H9 (cell line): ENCODE data around the gene MDFI. TPM values are rescaled to one million over a fixed set of nuclear protein-coding genes. Genes with fewer than 3 reads are reported as not detected.

Experiments
- DNase-seq: peaks from one replicate; pipeline ENCODE4 v3.0.0-alpha.2; 2017
- H2AFZ ChIP-seq: one replicate; pipeline ENCODE4 v1.6.1; 2013; ENCODE audit warnings: mild to moderate bottlenecking, low read length, control low read depth, moderate library complexity
- H2AK5ac ChIP-seq: 2 replicates; pipeline ENCODE4 v1.6.1; 2013; ENCODE audit warnings: low read length, control low read depth, mixed read lengths; ENCODE audit not compliant: insufficient read length
- H2BK120ac ChIP-seq: one replicate; pipeline ENCODE4 v1.6.1; 2013; ENCODE audit warnings: low read depth, mild to moderate bottlenecking, low read length, control low read depth, inconsistent platforms; ENCODE audit not compliant: poor library complexity, severe bottlenecking
- H2BK12ac ChIP-seq: 2 replicates; pipeline ENCODE4 v1.6.1; 2013; ENCODE audit warnings: low read length, control low read depth, mixed read lengths, low read depth; ENCODE audit not compliant: insufficient read length
- H2BK15ac ChIP-seq: 2 replicates; pipeline ENCODE4 v1.6.1; 2013; ENCODE audit warnings: low read depth, low read length, control low read depth
- H2BK20ac ChIP-seq: one replicate; pipeline ENCODE4 v1.6.1; 2013; ENCODE audit warnings: low read depth, mild to moderate bottlenecking, low read length, control low read depth, inconsistent platforms; ENCODE audit not compliant: poor library complexity, severe bottlenecking
- H2BK5ac ChIP-seq: 2 replicates; pipeline ENCODE4 v1.6.1; 2013; ENCODE audit warnings: low read length, control low read depth, mixed read lengths; ENCODE audit not compliant: insufficient read length
- H3K14ac ChIP-seq: 2 replicates; pipeline ENCODE4 v1.6.1; 2013; ENCODE audit warnings: low read length, control low read depth; ENCODE audit not compliant: insufficient read depth
- H3K18ac ChIP-seq: 2 replicates; pipeline ENCODE4 v1.6.1; 2013; ENCODE audit warnings: low read depth, mild to moderate bottlenecking, mixed read lengths, low read length, control low read depth; ENCODE audit not compliant: insufficient read length
- H3K23ac ChIP-seq: 2 replicates; pipeline ENCODE4 v1.6.1; 2013; ENCODE audit warnings: low read length, control low read depth, mixed read lengths, low read depth; ENCODE audit not compliant: insufficient read length
- H3K23me2 ChIP-seq: 2 replicates; pipeline ENCODE4 v1.6.1; 2013; ENCODE audit warnings: low read depth, mild to moderate bottlenecking, mixed read lengths, low read length, control low read depth; ENCODE audit not compliant: insufficient read length, poor library complexity, severe bottlenecking
- H3K27ac ChIP-seq: 2 replicates; pipeline ENCODE4 v1.5.1; 2013; ENCODE audit warnings: low read length, control low read depth, mixed read lengths, low read depth; ENCODE audit not compliant: insufficient read length
- H3K27me3 ChIP-seq: 2 replicates; pipeline ENCODE4 v1.6.1; 2013; ENCODE audit warnings: low read length, control low read depth, inconsistent platforms; ENCODE audit not compliant: insufficient read depth
- H3K4ac ChIP-seq: 2 replicates; pipeline ENCODE4 v1.6.1; 2013; ENCODE audit warnings: low read depth, mild to moderate bottlenecking, control low read depth, inconsistent platforms, low read length, moderate library complexity
- H3K4me1 ChIP-seq: 2 replicates; pipeline ENCODE4 v1.6.1; 2013; ENCODE audit warnings: low read length, control low read depth, inconsistent platforms; ENCODE audit not compliant: insufficient read depth
- H3K4me2 ChIP-seq: 2 replicates; pipeline ENCODE4 v1.6.1; 2013; ENCODE audit warnings: low read length, control low read depth, mixed read lengths; ENCODE audit not compliant: insufficient read length, insufficient read depth
- H3K56ac ChIP-seq: 2 replicates; pipeline ENCODE4 v1.6.1; 2013; ENCODE audit warnings: low read depth, mild to moderate bottlenecking, mixed read lengths, low read length, control low read depth; ENCODE audit not compliant: insufficient read length
- H3K79me1 ChIP-seq: 2 replicates; pipeline ENCODE4 v1.6.1; 2013; ENCODE audit warnings: low read depth, mild to moderate bottlenecking, moderate library complexity, low read length, control low read depth, inconsistent platforms; ENCODE audit not compliant: insufficient read depth, poor library complexity, severe bottlenecking
- H3K79me2 ChIP-seq: 2 replicates; pipeline ENCODE4 v1.6.1; 2013; ENCODE audit warnings: low read length, control low read depth, inconsistent platforms; ENCODE audit not compliant: insufficient read depth
- H3K9ac ChIP-seq: 2 replicates; pipeline ENCODE4 v1.6.1; 2013; ENCODE audit warnings: low read length, control low read depth, mixed read lengths; ENCODE audit not compliant: insufficient read length; ENCODE audit errors: extremely low read depth
- H3K9me3 ChIP-seq: one replicate; pipeline ENCODE4 v1.6.1; 2013; ENCODE audit warnings: low read depth, low read length, inconsistent platforms; ENCODE audit not compliant: control insufficient read depth
- H3T11ph ChIP-seq: one replicate; pipeline ENCODE4 v1.6.1; 2013; ENCODE audit warnings: mild to moderate bottlenecking, low read length, control low read depth, inconsistent platforms
- H4K20me1 ChIP-seq: one replicate; pipeline ENCODE4 v1.6.1; 2013; ENCODE audit not compliant: control insufficient read depth, insufficient read length, insufficient read depth
- H4K5ac ChIP-seq: 2 replicates; pipeline ENCODE4 v1.6.1; 2013; ENCODE audit warnings: low read depth, mild to moderate bottlenecking, mixed read lengths, low read length, control low read depth; ENCODE audit not compliant: insufficient read length
- H4K8ac ChIP-seq: replicated peaks from 2 replicates; pipeline ENCODE4 v1.6.1; 2013; ENCODE audit warnings: low read length, control low read depth, mixed read lengths, low read depth; ENCODE audit not compliant: insufficient read length
- H4K91ac ChIP-seq: 2 replicates; pipeline ENCODE4 v1.6.1; 2013; ENCODE audit warnings: low read depth, mild to moderate bottlenecking, moderate library complexity, mixed read lengths, low read length, control low read depth; ENCODE audit not compliant: insufficient read length
- H3K27ac Mint-ChIP-seq, 3 experiments: 2 replicates in 2 of 3; 3 replicates in 1 of 3; pipeline ENCODE4 v1.8.0; 2020 to 2021; ENCODE audit warnings: mixed read lengths in 3 of 3, mild to moderate bottlenecking in 1 of 3, moderate library complexity in 1 of 3
- H3K27me3 Mint-ChIP-seq: 2 replicates; pipeline ENCODE4 v1.8.0; 2021; ENCODE audit warnings: low read depth, mild to moderate bottlenecking, moderate library complexity, mixed read lengths
- H3K36me3 Mint-ChIP-seq, 3 experiments: 2 replicates in 2 of 3; 3 replicates in 1 of 3; pipeline ENCODE4 v1.8.0; 2020 to 2021; ENCODE audit warnings: low read depth in 3 of 3, mixed read lengths in 3 of 3; ENCODE audit not compliant: insufficient read depth in 1 of 3
- H3K4me1 Mint-ChIP-seq, 2 experiments: 2 replicates each; pipeline ENCODE4 v1.8.0; 2020; ENCODE audit warnings: mixed read lengths in 2 of 2
- H3K4me3 Mint-ChIP-seq, 2 experiments: 2 replicates in 1 of 2; 3 replicates in 1 of 2; pipeline ENCODE4 v1.8.0; 2020 to 2021; ENCODE audit warnings: mild to moderate bottlenecking in 2 of 2, mixed read lengths in 2 of 2, moderate library complexity in 1 of 2
- H3K9me3 Mint-ChIP-seq, 2 experiments: 2 replicates in 1 of 2; 3 replicates in 1 of 2; pipeline ENCODE4 v1.8.0; 2020; ENCODE audit warnings: mild to moderate bottlenecking in 2 of 2, mixed read lengths in 2 of 2, moderate library complexity in 1 of 2
- WGBS: extraction: QIAGEN DNeasy Blood & Tissue Kit; methylation state at CpG from one replicate; pipeline ENCODE4 v1.1.7; 2013; ENCODE audit warnings: missing lambda C conversion rate, low lambda C conversion rate, mixed read lengths; ENCODE audit not compliant: insufficient read length; ENCODE audit errors: extremely low coverage; 5-methylcytosine and 5-hydroxymethylcytosine counted together
- total RNA-seq: library from RNA; stranded (reverse); gene quantifications from 2 replicates; pipeline ENCODE4 v1.2.1, GENCODE V29; 2021
- TF ChIP-seq, protein P1 (sequence below): fragments of 200-600 bp; sonication (generic); conservative IDR thresholded peaks from 3 replicates; pipeline ENCODE4 v1.8.0; 2021; ENCODE audit warnings: antibody characterized with exemption, mild to moderate bottlenecking

MDFI gene
- total RNA-seq, 1 experiment from 2014 or later: 45.0 TPM

DNA sequence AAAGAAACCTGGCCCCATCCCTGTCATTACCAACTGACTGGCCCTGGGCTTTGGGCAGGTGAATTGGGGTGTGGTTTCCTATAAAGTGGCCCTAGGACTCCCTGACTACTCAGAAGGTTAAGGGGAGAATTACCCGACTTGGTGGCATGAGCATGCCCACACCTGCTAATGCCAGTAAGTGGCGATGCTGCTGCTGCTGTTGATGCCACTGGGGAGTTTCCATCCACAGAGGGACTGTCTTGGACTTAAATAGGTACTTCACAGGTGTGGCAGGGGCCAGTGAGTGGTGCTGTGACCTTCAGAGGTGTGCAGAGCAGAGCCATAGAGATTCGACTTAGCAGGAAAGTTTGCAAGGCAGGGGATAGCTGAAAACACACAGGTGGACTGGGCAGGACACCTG is 32.6 kb upstream of the MDFI start:
- Mint-ChIP-seq H3K36me3 (no peaks in the 10 kb centered on the region; a peak in 1 of 7 replicates), H3K27ac (peak overlapping the region in 1 of 3 experiments; percentile 29; a peak in 2 of 7 replicates), H3K9me3 (peaks cover 0 to 2% of the 10 kb centered on the region in 2 experiments; a peak in 3 of 5 replicates), H3K4me3 (no peak overlapping the region), H3K4me1 (peaks cover 8 to 28% of the 10 kb centered on the region in 2 experiments), H3K27me3 (peaks cover 5% of the 10 kb centered on the region)
- H3K27me3 ChIP-seq: no peaks in the 10 kb centered on the region
- H3K4me1 ChIP-seq: no peaks in the 10 kb centered on the region
- H4K8ac ChIP-seq: no peak overlapping the region
- WGBS: no CpG with 5 or more reads among the region's 3 CpGs
- no peak overlapping the region for H2BK120ac ChIP-seq
- H3K27ac ChIP-seq: no peak overlapping the region
- H3K4me2 ChIP-seq: no peak overlapping the region
- TF ChIP-seq, protein P1, sequence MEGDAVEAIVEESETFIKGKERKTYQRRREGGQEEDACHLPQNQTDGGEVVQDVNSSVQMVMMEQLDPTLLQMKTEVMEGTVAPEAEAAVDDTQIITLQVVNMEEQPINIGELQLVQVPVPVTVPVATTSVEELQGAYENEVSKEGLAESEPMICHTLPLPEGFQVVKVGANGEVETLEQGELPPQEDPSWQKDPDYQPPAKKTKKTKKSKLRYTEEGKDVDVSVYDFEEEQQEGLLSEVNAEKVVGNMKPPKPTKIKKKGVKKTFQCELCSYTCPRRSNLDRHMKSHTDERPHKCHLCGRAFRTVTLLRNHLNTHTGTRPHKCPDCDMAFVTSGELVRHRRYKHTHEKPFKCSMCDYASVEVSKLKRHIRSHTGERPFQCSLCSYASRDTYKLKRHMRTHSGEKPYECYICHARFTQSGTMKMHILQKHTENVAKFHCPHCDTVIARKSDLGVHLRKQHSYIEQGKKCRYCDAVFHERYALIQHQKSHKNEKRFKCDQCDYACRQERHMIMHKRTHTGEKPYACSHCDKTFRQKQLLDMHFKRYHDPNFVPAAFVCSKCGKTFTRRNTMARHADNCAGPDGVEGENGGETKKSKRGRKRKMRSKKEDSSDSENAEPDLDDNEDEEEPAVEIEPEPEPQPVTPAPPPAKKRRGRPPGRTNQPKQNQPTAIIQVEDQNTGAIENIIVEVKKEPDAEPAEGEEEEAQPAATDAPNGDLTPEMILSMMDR: no peak
- no peak overlapping the region for H4K5ac ChIP-seq
- H2AK5ac ChIP-seq: no peak overlapping the region
- no peak overlapping the region for H2BK15ac ChIP-seq
- no peak for DNase-seq
- H3K9me3 ChIP-seq: no peaks in the 10 kb centered on the region
- H2AFZ ChIP-seq: no peak overlapping the region
- H3K79me2 ChIP-seq: no peaks in the 10 kb centered on the region
- H3T11ph ChIP-seq: no peak overlapping the region
- H2BK12ac ChIP-seq: no peak overlapping the region
- no peak overlapping the region for H3K4ac ChIP-seq
- no peak overlapping the region for H2BK5ac ChIP-seq
- H3K9ac ChIP-seq: no peak overlapping the region
- no peaks in the 10 kb centered on the region for H3K79me1 ChIP-seq
- no peak overlapping the region for H3K18ac ChIP-seq
- H2BK20ac ChIP-seq: no peak overlapping the region
- H3K56ac ChIP-seq: no peak overlapping the region
- H4K91ac ChIP-seq: no peak overlapping the region
- no peak overlapping the region for H3K14ac ChIP-seq
- peaks cover 3% of the 10 kb centered on the region for H4K20me1 ChIP-seq
- peaks cover 3% of the 10 kb centered on the region for H3K23me2 ChIP-seq
- no peak overlapping the region for H3K23ac ChIP-seq
